MCF 10A (cell line): ENCODE data around the gene NCEH1. TPM values are rescaled to one million over a fixed set of nuclear protein-coding genes. Genes with fewer than 3 reads are reported as not detected.

ENCODE experiments used
- BruUV-seq: library from RNA; stranded (reverse); fragments of 400-500 nt; replicated peaks from 2 replicates; lab custom pipeline; 2021; lab: Mats Ljungman, UMichigan
- CTCF ChIA-PET: fragments of 300-600 bp; sonication (Branson Sonifier 250); formaldehyde crosslinking; extraction: SDS; loops from one replicate; lab custom pipeline; 2021; ENCODE audit warnings: antibody characterized with exemption, inconsistent platforms; lab: Yijun Ruan, JAX
- POLR2A ChIA-PET: fragments of 300-600, 350-650 bp; sonication (Branson Sonifier 250); formaldehyde crosslinking; extraction: SDS; loops from one replicate; lab custom pipeline; 2020; ENCODE audit warnings: antibody characterized with exemption, inconsistent platforms; lab: Yijun Ruan, JAX
- DNase-seq: peaks from one replicate; pipeline ENCODE4 v3.0.0-alpha.2; 2018; ENCODE audit not compliant: unreplicated experiment
- H3K27ac Mint-ChIP-seq: one replicate; pipeline ENCODE4 v1.8.0; 2022; ENCODE audit warnings: mild to moderate bottlenecking, low read depth, mixed read lengths; ENCODE audit not compliant: unreplicated experiment
- H3K27me3 Mint-ChIP-seq: one replicate; pipeline ENCODE4 v1.8.0; 2022; ENCODE audit warnings: mixed read lengths; ENCODE audit not compliant: insufficient read depth, unreplicated experiment
- H3K36me3 Mint-ChIP-seq: one replicate; pipeline ENCODE4 v1.8.0; 2022; ENCODE audit warnings: mild to moderate bottlenecking, moderate library complexity, mixed read lengths; ENCODE audit not compliant: insufficient read depth, unreplicated experiment
- H3K4me1 Mint-ChIP-seq: one replicate; pipeline ENCODE4 v1.8.0; 2022; ENCODE audit warnings: mixed read lengths; ENCODE audit not compliant: insufficient read depth, unreplicated experiment
- H3K4me3 Mint-ChIP-seq: one replicate; pipeline ENCODE4 v1.8.0; 2022; ENCODE audit warnings: mild to moderate bottlenecking, moderate library complexity, mixed read lengths; ENCODE audit not compliant: unreplicated experiment
- H3K9me3 Mint-ChIP-seq: one replicate; pipeline ENCODE4 v1.8.0; 2022; ENCODE audit warnings: mixed read lengths; ENCODE audit not compliant: unreplicated experiment
- CTCF ChIP-seq: fragments of 200-600 bp; IDR thresholded peaks from one replicate; pipeline ENCODE4 v1.8.0; 2022; ENCODE audit warnings: antibody characterized with exemption, mild to moderate bottlenecking; ENCODE audit not compliant: unreplicated experiment
- intact Hi-C: fragments of 100-400 bp; cut with micrococcal nuclease; formaldehyde crosslinking; loops from 2 replicates; pipeline ENCODE4 v1.14.1; 2022
- total RNA-seq: library from RNA; stranded (reverse); gene quantifications from 2 replicates; pipeline ENCODE4 v1.2.3, GENCODE V29; 2022

The NCEH1 gene
- total RNA-seq, 1 experiment from 2014 or later, result 28.8 TPM

GRCh38 chr3:172749230-172749965 lies 38.5 kb upstream of the NCEH1 start:
- intact Hi-C loops, result no loop called here
- no peaks in the 10 kb centered on the region for H3K9me3 Mint-ChIP-seq

GRCh38 chr3:172746475-172746874 lies 35.6 kb upstream of the NCEH1 start:
- Mint-ChIP-seq H3K27me3 (no peaks in the 10 kb centered on the region), H3K4me1 (peaks cover 19% of the 10 kb centered on the region), H3K9me3 (no peaks in the 10 kb centered on the region), H3K36me3 (no peaks in the 10 kb centered on the region), H3K27ac (no peak overlapping the region), H3K4me3 (no peak overlapping the region)
- no peak for TF ChIP-seq CTCF
- POLR2A ChIA-PET, result interaction anchor here (0.6 kb wide), 1 partner anchor 48 kb away, joined by 4 read pairs; no protein-coding TSS in a partner anchor
- DNase-seq, result no peak
- CTCF ChIA-PET, result interaction anchor here (0.9 kb wide), 1 partner anchor 74 kb away, joined by 7 read pairs; no protein-coding TSS in a partner anchor
- BruUV-seq, result no TSS peak
- intact Hi-C loops, result no loop called here

More at GRCh38 chr3:172749230-172749965, 38.5 kb upstream of the NCEH1 start:
- H3K27ac Mint-ChIP-seq, result peak overlapping the region; percentile 89
- H3K4me3 Mint-ChIP-seq, result peak overlapping the region; percentile 78
- ChIA-PET CTCF (interaction anchor here (0.6 to 6.5 kb wide), 23 partner anchors 12 to 417 kb away, joined by 3 to 77 read pairs (median 5); partner anchors contain the start of gene NCEH1), POLR2A (interaction anchor here (0.5 to 6.4 kb wide), 24 partner anchors 9 to 1682 kb away, joined by 3 to 89 read pairs (median 5); partner anchors contain the start of gene NCEH1)
- peaks cover 40% of the 10 kb centered on the region for H3K4me1 Mint-ChIP-seq
- H3K36me3 Mint-ChIP-seq, result no peaks in the 10 kb centered on the region
- peak; percentile 81 for DNase-seq
- TSS peak; percentile 56 for BruUV-seq
- no peak for TF ChIP-seq CTCF
- H3K27me3 Mint-ChIP-seq, result no peaks in the 10 kb centered on the region

- H3K9me3 Mint-ChIP-seq, result no peaks in the 10 kb centered on the region
- BruUV-seq, result no TSS peak
- intact Hi-C loops, result no loop called here
- no peak overlapping the region for H3K4me3 Mint-ChIP-seq
- ChIA-PET CTCF (interaction anchor here (0.6 to 1.1 kb wide), 2 partner anchors 61 to 73 kb away, joined by 3 to 4 read pairs; no protein-coding TSS in a partner anchor), POLR2A (no interaction called here)
- no peak overlapping the region for H3K27ac Mint-ChIP-seq
- no peak for TF ChIP-seq CTCF
- no peaks in the 10 kb centered on the region for H3K27me3 Mint-ChIP-seq
- H3K4me1 Mint-ChIP-seq, result no peaks in the 10 kb centered on the region
- no peaks in the 10 kb centered on the region for H3K36me3 Mint-ChIP-seq
- no peak for DNase-seq
Observed at GRCh38 chr3:172739462-172739861, 28.6 kb upstream of the NCEH1 start.

GRCh38 chr3:172735014-172735413 lies 24.1 kb upstream of the NCEH1 start:
- intact Hi-C loops, result no loop called here
- TF ChIP-seq CTCF, result no peak
- no TSS peak for BruUV-seq
- no peaks in the 10 kb centered on the region for H3K36me3 Mint-ChIP-seq
- no peak overlapping the region for H3K4me3 Mint-ChIP-seq
- DNase-seq, result no peak
- ChIA-PET CTCF (no interaction called here), POLR2A (no interaction called here)
- H3K27ac Mint-ChIP-seq, result no peak overlapping the region
- no peaks in the 10 kb centered on the region for H3K9me3 Mint-ChIP-seq
- no peaks in the 10 kb centered on the region for H3K4me1 Mint-ChIP-seq
- no peaks in the 10 kb centered on the region for H3K27me3 Mint-ChIP-seq
